GM23248 (cell line): Measurements from ENCODE around the gene DTX1. TPM values are rescaled to one million over a fixed set of nuclear protein-coding genes. Genes with fewer than 3 reads are reported as not detected.

ENCODE experiments used
- DNase-seq: peaks from one replicate; pipeline ENCODE4 v3.0.0-alpha.2; 2015
- H2AFZ ChIP-seq: fragments of 200-600 bp; sonication (generic); 2 replicates; pipeline ENCODE4 v1.6.1; 2016; ENCODE audit warnings: antibody characterized with exemption
- H3F3A ChIP-seq: fragments of 200-600 bp; sonication (generic); 2 replicates; pipeline ENCODE4 v1.6.1; 2016; ENCODE audit warnings: mild to moderate bottlenecking, antibody characterized with exemption, mixed run types; ENCODE audit not compliant: insufficient read depth
- H3K27ac ChIP-seq: fragments of 200-600 bp; sonication (generic); 2 replicates; pipeline ENCODE4 v1.5.1; 2016; ENCODE audit warnings: mild to moderate bottlenecking
- H3K27me3 ChIP-seq: fragments of 200-600 bp; sonication (generic); replicated peaks from 2 replicates; pipeline ENCODE4 v1.6.1; 2016; ENCODE audit warnings: mild to moderate bottlenecking; ENCODE audit not compliant: insufficient read depth
- H3K36me3 ChIP-seq: fragments of 200-600 bp; sonication (generic); 2 replicates; pipeline ENCODE4 v1.6.1; 2016; ENCODE audit warnings: low read depth, mild to moderate bottlenecking
- H3K4me1 ChIP-seq: fragments of 200-600 bp; sonication (generic); 2 replicates; pipeline ENCODE4 v1.6.1; 2016; ENCODE audit warnings: mild to moderate bottlenecking; ENCODE audit not compliant: insufficient read depth
- H3K4me2 ChIP-seq: fragments of 200-600 bp; sonication (generic); one replicate; pipeline ENCODE4 v1.6.1; 2016; ENCODE audit warnings: mild to moderate bottlenecking; ENCODE audit not compliant: unreplicated experiment
- H3K4me3 ChIP-seq: fragments of 200-600 bp; sonication (generic); 2 replicates; pipeline ENCODE4 v1.5.1; 2016; ENCODE audit warnings: mild to moderate bottlenecking
- H3K79me2 ChIP-seq: fragments of 200-600 bp; sonication (generic); 2 replicates; pipeline ENCODE4 v1.6.1; 2016; ENCODE audit warnings: mild to moderate bottlenecking; ENCODE audit not compliant: insufficient read depth
- H3K9ac ChIP-seq: fragments of 200-600 bp; sonication (generic); 2 replicates; pipeline ENCODE4 v1.6.1; 2016; ENCODE audit warnings: mild to moderate bottlenecking
- H3K9me2 ChIP-seq: fragments of 200-600 bp; sonication (generic); 2 replicates; pipeline ENCODE4 v1.6.1; 2016; ENCODE audit warnings: mixed run types, mild to moderate bottlenecking, moderate library complexity; ENCODE audit not compliant: insufficient read depth
- H3K9me3 ChIP-seq: fragments of 200-600 bp; sonication (generic); one replicate; pipeline ENCODE4 v1.6.1; 2017; ENCODE audit warnings: low read depth
- H4K20me1 ChIP-seq: fragments of 200-600 bp; sonication (generic); 2 replicates; pipeline ENCODE4 v1.6.0; 2016; ENCODE audit not compliant: insufficient read depth
- EZH2 ChIP-seq: fragments of 200-600 bp; sonication (generic); IDR thresholded peaks from 2 replicates; pipeline ENCODE4 v1.6.1; 2018; ENCODE audit warnings: antibody characterized with exemption, mild to moderate bottlenecking; ENCODE audit not compliant: insufficient read depth, poor library complexity, severe bottlenecking
- EZH2phosphoT487 ChIP-seq: fragments of 200-600 bp; sonication (generic); IDR thresholded peaks from 2 replicates; pipeline ENCODE4 v1.6.1; 2018; ENCODE audit warnings: antibody characterized with exemption, moderate library complexity, mild to moderate bottlenecking, low read depth; ENCODE audit not compliant: insufficient read depth
- WGBS, 2 experiments: methylation state at CpG; one replicate each; pipeline ENCODE4 v1.1.6; 2015 to 2017; ENCODE audit warnings: low lambda C conversion rate in 2 of 2, low coverage in 1 of 2; ENCODE audit errors: missing lambda C conversion rate in 2 of 2; 5-methylcytosine and 5-hydroxymethylcytosine counted together
- in situ Hi-C: fragments of 300-500 bp; cut with MboI; formaldehyde crosslinking; loops from 2 replicates; pipeline ENCODE4 v1.15.0; 2020
- polyA plus RNA-seq: library from polyadenylated mRNA; unstranded; fragments of >200 nt; fragmentation: Nextera tagmentation; extraction: Ambion mirVana; gene quantifications from 2 replicates; pipeline ENCODE4 v1.2.1, GENCODE V29; 2016
- total RNA-seq: library from RNA; depleted of rRNA; stranded (reverse); fragments of >200 nt; shearing (Covaris generic); gene quantifications from 2 replicates; pipeline ENCODE4 v1.2.3, GENCODE V29; 2014

The DTX1 gene
- total and polyA plus RNA-seq, 2 experiments from 2014 or later, result not detected

DNA sequence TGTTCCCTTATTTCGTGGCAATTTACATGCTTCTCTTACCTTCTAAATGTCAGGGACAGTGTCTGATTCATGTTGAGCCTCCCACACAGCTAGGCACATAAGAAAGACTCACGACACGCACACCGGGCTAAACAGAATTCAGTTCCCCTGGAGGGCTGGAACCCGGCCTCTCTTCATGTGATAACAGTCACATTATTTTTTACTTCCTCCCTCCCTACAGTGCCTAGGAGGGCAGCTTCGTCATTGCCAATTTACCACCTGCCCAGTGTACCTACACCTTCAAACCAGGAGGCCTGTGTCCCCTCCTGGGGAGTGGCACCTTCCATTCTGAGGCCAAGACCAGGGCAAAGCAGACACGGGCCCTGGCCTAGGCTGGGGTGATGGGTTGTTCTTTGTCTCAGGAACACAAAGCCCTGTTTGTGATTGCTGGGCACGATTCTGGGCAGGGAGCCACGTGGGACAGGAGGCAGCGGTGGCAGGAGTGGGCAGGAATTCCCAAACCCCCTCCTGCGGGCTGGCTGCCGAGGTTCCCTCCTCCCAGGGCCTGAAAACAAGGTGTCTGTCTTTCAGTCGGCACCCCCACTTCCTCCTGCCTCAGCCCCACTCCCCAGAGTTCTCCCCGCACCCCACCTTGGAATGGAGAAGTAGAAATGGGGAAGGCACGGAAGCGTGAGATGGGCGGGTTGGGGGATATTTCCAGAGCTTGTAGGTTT, 85.8 kb downstream of the DTX1 start:
- H3K9me3 ChIP-seq, result no peaks in the 10 kb centered on the region
- no peak overlapping the region for H3K4me2 ChIP-seq
- H3K4me1 ChIP-seq, result no peaks in the 10 kb centered on the region
- H3K27me3 ChIP-seq, result peaks cover 9% of the 10 kb centered on the region; the same call in 1 of the 2 replicates
- H3F3A ChIP-seq, result no peaks in the 10 kb centered on the region
- no peak overlapping the region for H3K9ac ChIP-seq
- H3K4me3 ChIP-seq, result no peak overlapping the region
- no peak for DNase-seq
- H2AFZ ChIP-seq, result no peak overlapping the region
- TF ChIP-seq EZH2phosphoT487 (no peak), EZH2 (no peak)
- in situ Hi-C loops, result loop anchor here (10.0 kb wide), 1 partner anchor 98 kb away; no protein-coding TSS in a partner anchor
- 59 to 60% methylated on average over 15 to 17 of the region's 17 CpGs for WGBS, 2 experiments
- no peaks in the 10 kb centered on the region for H3K79me2 ChIP-seq
- no peaks in the 10 kb centered on the region for H4K20me1 ChIP-seq
- no peaks in the 10 kb centered on the region for H3K36me3 ChIP-seq
- no peaks in the 10 kb centered on the region for H3K9me2 ChIP-seq
- no peak overlapping the region for H3K27ac ChIP-seq

DNA sequence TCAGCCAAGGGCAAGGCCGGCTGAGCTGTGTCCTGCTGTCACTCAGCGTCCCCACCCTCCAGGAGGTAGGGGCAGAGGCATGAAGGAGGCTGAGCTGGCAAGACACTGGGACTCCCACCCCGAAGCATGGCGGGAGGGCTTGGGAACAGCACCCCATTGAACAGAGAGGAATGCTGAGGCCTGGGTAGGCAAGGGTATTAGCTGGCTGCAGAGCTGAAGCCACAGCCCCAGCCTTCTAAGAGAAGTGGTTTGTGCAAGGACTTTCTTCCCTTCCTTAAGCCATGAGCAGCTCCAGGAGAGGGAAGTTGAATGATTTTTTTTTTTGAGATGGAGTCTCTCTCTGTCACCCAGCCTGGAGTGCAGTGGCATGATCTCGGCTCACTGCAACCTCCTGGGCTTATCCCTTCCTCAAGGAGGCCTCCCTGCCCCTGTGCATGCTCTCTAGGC, 86.4 kb downstream of the DTX1 start:
- Histone ChIP-seq H3K9me2 (no peaks in the 10 kb centered on the region), H3K9me3 (no peaks in the 10 kb centered on the region), H3F3A (no peaks in the 10 kb centered on the region), H3K27me3 (peaks cover 7% of the 10 kb centered on the region; the same call in 1 of the 2 replicates), H3K27ac (no peak overlapping the region), H3K4me3 (no peak overlapping the region), H4K20me1 (no peaks in the 10 kb centered on the region), H2AFZ (no peak overlapping the region), H3K4me1 (no peaks in the 10 kb centered on the region), H3K4me2 (no peak overlapping the region), H3K79me2 (no peaks in the 10 kb centered on the region), H3K9ac (no peak overlapping the region), H3K36me3 (no peaks in the 10 kb centered on the region)
- WGBS, 2 experiments, result 39 to 52% methylated on average over 5 of the region's 5 CpGs
- no peak for DNase-seq
- TF ChIP-seq EZH2, result no peak
- TF ChIP-seq EZH2phosphoT487, result no peak
- in situ Hi-C loops, result loop anchor here (10.0 kb wide), 1 partner anchor 98 kb away; no protein-coding TSS in a partner anchor

DNA sequence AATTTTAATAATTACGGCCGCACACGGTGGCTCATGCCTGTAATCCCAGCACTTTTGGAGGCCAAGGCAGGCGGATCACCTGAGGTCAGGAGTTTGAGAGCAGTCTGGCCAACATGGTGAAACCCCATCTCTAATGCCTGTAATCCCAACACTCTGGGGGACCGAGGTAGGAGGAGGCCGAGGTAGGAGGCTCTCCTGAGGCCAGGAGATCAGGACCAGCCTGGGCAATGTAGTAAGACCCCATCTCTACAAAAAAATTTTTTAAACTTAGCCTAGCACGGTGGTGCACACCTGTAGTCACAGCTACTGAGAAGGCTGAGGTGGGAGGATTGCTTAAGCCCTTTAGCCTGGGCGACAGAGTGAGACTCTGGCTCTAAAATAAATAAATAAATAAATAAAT, 87.4 kb downstream of the DTX1 start:
- Histone ChIP-seq H2AFZ (no peak overlapping the region), H3K79me2 (no peaks in the 10 kb centered on the region), H3K27me3 (peaks cover 9% of the 10 kb centered on the region), H3K9ac (no peak overlapping the region), H3K27ac (no peak overlapping the region), H3K4me2 (no peak overlapping the region), H3K9me3 (no peaks in the 10 kb centered on the region), H3K36me3 (no peaks in the 10 kb centered on the region), H3K4me1 (no peaks in the 10 kb centered on the region), H4K20me1 (no peaks in the 10 kb centered on the region), H3K9me2 (no peaks in the 10 kb centered on the region), H3K4me3 (no peak overlapping the region), H3F3A (no peaks in the 10 kb centered on the region)
- TF ChIP-seq EZH2phosphoT487, result no peak
- TF ChIP-seq EZH2, result no peak
- WGBS, 2 experiments, result 62 to 78% methylated on average over 8 of the region's 8 CpGs
- no peak for DNase-seq
- in situ Hi-C loops, result loop anchor here (10.0 kb wide), 1 partner anchor 99 kb away; no protein-coding TSS in a partner anchor

- Histone ChIP-seq H3F3A (no peaks in the 10 kb centered on the region), H3K79me2 (no peaks in the 10 kb centered on the region), H3K27me3 (peaks cover 9% of the 10 kb centered on the region), H3K9ac (no peak overlapping the region), H2AFZ (no peak overlapping the region), H3K36me3 (no peaks in the 10 kb centered on the region), H4K20me1 (no peaks in the 10 kb centered on the region), H3K4me1 (no peaks in the 10 kb centered on the region), H3K9me3 (no peaks in the 10 kb centered on the region), H3K27ac (no peak overlapping the region), H3K4me3 (no peak overlapping the region), H3K9me2 (no peaks in the 10 kb centered on the region), H3K4me2 (no peak overlapping the region)
- in situ Hi-C loops, result loop anchor here (10.0 kb wide), 1 partner anchor 100 kb away; no protein-coding TSS in a partner anchor
- no peak for DNase-seq
- WGBS, 2 experiments, result 26 to 34% methylated on average over 5 of the region's 5 CpGs
- TF ChIP-seq EZH2phosphoT487 (no peak), EZH2 (no peak)
Measured at GRCh38 chr12:113144806-113145205, 88.3 kb downstream of the DTX1 start.
